IPS DF 4.7 (cell line): Measurements from ENCODE around the gene OXA1L.
"Not testable (repeated sequence)": the region's sequence is repeated elsewhere in the genome, so short reads cannot be mapped to it uniquely, and the experiment has no call there.

Experiments used
- DNase-seq: peaks from one replicate; pipeline ENCODE4 v3.0.0-alpha.2; 2013; ENCODE audit warnings: low spot score; ENCODE audit errors: extremely low read depth

OXA1L gene

DNA sequence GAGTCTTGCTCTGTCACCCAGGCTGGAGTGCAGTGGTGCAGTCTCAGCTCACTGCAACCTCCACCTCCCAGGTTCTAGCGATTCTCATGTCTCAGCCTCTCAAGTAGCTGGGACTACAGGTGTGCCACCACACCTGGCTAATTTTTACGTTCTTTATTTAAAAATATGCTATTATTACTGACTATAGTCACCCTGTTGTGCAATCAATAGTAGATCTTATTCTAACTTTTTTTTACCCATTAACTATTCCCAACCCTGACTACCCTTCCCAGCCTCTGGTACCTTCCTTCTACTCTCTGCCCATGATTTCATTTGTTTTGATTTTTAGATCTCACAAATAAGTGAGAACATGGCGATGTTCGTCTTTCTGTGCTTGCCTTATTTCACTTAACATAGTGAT lies 2.5 kb downstream of the OXA1L start:
- no peak for DNase-seq

DNA sequence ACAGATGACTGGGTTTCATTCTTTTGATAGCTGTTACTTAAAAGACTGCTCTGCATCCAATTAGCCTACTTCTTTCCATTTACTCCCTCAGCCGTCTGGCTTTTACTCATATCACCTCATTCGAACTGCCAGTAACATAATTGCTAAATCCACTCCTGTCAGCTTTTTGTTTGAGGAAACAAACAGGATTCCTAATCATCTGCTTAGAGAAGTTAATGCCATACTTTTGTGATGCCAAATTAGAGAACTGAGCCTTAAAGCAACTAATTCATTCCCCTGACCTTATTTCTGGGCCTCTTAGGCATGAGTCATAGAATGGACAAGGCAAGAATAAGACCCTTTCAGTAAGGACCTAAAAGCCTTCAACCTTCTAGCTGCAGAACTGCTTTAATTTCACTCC lies 2.9 kb downstream of the OXA1L start:
- DNase-seq: no peak

DNA sequence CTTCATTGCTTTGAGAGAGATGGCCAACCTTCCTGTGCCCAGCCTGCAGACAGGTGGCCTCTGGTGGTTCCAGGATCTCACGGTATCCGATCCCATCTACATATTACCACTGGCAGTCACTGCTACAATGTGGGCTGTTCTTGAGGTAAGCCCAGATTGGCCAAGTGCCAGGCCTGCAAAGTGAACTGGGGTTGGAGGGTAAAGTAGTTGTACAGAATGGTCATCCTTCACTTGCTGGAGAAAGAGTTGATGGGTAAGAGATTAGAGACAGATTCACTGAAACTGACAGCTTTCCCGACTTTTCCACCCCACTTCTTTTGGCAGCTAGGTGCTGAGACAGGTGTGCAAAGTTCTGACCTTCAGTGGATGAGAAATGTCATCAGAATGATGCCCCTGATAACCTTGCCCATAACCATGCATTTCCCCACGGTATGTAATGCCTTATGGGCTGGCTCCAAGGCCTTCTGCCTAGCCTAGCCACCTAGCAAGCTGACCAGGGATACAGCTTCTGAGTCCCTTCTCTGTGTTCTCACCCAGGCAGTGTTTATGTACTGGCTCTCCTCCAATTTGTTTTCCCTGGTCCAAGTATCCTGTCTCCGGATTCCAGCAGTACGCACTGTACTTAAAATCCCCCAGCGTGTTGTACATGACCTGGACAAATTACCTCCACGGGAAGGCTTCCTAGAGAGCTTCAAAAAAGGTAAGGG lies 4.1 kb downstream of the OXA1L start:
- DNase-seq: no peak

DNA sequence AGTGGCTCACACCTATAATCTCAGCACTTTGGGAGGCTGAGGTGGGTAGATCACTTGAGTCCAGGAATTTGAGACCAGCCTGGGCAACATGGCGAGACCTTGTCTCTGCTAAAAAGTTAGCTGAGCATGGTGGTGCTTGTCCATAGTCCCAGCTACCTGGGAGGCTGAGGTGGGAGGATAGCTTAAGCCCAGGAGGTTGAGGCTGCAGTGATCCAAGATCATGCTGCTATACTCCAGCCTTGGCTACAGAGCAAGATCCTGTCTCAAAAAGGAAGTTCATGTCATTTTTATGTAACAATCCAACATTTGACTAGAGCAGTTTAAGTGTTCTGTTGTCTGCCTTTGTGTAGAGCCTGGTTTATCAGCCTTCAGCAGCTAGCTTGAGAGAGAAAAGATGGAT lies 6.2 kb downstream of the OXA1L start:
- no peak for DNase-seq

DNA sequence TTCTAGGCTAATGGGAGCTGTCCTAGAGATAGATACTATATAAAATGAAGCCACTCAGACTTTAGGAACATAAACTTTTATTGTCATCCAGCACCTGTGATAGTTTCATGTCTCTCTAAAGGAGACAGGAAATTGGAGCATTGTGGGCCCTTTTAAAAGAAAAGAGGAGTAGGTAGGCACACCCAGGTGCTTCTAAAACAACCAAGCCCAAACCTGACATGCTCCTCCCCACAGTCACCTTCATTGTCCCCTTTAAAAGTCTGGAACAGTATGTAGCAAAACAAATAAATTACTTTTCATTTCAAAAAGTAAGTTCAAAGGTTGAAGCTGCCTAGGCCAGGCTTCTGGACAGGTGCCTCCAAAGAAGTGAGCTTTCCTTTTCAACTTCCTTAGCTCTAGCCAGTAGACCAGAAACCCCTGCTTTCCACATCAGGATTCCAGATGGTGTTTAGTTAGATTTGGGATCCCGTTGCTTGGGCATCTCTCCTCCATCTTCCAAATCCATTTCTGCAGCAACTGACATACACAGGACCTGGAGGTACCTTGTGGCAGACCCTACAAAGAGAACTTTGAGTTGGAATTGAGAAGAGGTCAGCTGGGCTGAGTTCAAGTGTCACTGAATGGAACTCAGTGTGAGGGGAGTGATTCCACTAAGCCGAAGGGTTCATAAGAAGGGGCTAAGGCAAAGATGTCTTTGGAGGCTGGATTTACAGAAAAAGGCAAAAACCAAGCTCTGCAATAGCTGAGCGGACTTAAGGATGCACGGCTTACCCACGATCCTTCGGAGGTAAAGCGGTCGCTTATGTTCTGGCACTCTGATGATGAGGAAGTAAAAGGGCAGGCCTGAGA lies 6.9 kb downstream of the OXA1L start:
- DNase-seq: no peak

DNA sequence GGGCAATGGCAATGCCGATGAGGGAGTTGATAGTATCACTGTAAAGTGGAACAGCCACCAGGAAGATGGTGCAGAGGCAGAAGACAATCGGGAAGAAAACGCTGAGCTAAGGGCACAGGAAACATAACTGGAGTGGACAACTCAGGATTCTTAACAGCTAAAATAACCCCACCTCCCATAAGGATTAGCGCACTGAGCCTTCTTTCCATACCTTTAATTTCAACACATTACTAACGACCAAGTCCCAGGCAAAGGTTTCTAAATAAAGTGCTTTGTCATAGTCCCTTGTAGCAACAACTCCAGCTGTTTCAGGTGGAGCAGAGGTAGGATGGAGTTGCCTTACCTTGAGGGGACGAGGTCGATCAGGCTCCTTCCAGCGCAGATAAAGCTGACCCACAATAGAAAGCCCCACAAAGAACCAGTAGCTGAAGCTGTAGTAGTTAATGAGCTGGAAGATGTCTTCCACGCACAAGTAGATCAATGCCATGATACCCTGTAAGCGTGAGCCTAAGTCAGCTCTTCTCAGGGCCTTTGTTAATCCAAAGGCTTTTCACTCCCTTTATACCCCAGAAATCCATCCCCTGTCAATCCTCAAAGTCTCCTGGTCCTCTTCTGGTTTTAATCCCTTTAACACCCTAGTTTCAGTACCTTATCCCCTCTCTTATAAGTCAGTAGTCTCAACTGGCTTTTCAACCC lies 7.7 kb downstream of the OXA1L start:
- DNase-seq: no peak

DNA sequence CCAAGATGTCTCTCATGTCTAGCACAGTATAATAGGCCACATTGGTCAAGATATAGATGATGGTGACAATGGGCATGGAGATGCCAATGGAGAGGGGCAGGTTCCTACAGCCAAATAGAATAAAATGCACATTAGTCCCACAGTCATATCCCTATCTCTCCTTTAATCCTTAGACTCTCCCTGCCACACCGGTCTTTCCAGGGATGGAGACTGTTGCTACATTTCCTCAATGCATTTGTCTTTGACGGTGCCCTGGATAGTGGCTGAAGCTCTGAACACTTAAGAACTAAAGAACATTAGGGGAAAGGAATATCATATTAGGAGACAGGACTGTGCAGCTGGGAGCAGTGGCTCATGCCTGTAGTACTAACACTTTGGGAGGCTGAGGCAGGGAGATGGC lies 9.7 kb downstream of the OXA1L start:
- no peak for DNase-seq

DNA sequence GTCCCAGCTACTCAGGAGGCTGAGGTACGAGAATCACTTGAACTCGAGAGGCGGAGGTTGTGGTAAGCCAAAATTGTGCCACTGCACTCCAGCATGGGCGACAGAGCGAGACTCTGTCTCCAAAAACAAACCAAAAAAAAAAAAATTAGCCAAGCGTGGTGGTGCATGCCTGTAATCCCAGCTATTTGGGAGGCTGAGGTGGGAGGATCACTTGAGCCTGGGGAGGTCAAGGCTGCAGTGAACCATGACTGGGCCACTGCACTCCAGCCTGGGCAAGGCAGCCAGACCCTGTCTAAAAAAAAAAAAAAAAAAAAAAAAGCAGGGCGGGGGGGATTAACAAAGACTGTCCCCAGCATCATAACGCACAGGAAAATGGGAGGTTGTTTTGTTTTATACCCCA lies 10.4 kb downstream of the OXA1L start:
- not testable (repeated sequence) for DNase-seq

DNA sequence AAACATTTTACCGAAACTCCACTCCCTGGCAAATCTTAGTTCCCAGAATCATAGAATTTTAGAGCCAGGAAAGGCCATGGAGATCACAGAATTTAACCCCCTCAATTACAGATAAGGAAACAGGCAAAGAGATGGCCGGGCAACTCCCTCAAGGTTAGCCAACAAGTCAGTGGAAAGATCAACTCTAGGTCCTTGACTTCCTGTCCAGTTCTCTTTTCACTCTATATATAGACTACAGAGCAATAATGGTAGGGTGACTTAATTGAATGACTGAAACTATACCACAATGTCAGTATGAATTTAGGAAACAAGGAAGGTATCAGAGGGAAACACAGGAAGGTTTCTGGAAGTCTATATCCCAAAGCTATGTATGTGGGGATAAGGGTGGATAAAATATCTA lies 11.6 kb downstream of the OXA1L start:
- no peak for DNase-seq

DNA sequence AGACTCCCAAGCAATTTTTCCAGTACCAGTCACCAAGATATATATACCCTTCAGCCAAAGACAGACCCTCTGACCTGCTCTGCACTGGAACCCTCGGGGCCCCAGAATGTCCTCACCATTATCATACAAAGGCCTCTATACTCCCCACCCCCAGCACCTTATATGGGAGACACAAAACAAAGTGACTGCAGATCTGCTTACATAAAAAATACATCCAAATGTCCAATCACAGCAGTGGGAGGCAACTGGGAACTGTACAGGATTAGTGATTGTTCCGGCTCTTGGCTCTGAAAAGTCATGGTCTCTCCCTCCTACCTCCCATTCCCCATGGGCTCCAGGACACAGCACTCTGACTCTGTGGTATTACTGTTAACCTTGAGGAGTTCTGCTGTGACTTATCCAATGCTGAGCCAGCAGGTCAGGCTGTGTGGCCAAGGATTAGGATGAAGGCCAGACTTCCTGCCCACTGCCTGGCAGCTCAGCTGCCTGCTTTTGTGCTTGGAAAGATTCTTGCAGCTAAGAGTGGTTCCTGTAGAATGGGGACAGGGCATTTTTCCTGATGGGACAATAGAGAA lies 13.7 kb downstream of the OXA1L start:
- no peak for DNase-seq

DNA sequence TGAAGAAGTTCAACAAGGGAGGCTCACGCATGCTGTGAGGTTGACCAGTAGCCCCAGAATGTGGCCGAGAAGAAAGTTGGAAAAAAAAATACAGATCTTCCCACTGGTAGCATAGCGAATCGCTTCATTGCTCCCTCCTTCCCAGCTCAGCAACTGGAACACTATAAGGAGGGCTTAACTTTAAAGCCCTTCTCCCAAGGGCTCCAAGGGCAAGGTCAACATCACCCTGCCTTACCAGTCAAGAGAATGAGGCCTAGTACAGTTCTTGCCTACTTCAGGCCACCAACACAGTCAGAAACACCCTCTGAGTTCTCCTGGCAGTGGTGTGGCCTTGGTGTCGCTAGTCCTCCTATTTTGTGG lies 14.4 kb downstream of the OXA1L start:
- no peak for DNase-seq

DNA sequence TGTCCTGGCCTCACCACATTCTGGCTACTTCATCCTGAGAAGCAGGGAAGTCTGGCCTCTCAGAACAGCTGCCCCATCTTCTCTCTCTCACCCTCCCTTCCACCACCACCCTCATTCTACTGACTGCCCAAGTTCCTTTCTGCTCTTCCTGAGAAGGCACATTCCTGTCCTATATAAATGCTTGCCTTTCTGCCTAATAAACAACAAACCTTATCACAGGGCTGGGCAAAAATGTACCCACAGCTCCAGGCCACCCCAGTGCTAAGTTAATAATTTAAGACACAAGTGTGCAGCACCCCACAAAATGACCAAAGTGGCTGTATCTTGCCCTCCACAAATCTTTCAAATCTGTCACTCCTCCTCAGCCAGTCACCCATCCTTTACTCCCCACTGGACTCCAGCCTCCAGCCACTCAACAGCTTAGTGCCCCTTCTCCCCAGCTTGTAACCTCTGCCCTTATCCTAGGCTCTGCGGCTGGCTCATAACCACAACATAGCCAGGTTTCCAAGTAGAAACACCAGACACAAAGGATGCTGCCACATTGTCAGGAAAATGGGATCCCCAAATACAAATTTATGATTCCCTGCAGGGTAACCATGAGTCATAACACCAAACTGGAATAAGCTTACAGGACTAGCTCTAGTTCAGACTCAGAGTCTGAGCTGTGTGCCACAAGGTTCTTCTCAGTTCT lies 15.0 kb downstream of the OXA1L start:
- no peak for DNase-seq

DNA sequence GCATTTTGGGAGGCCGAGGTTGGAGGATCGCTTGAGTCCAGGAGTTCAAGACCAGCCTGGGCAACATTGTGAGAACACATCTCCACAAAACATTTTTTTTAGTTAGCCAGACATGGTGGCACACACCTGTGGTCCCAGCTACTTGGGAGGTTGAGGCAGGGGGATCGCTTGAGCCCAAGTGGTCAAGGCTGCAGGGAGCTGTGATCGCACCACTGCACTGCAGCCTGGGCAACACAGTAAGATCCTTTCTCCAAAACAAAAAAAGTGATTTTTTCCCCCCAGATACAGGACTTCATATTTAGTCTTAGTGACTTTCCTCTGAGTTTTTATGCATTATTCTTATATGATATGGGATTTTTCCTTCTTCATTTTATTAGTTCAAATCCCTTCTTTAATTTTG lies 20.2 kb downstream of the OXA1L start:
- DNase-seq: no peak

DNA sequence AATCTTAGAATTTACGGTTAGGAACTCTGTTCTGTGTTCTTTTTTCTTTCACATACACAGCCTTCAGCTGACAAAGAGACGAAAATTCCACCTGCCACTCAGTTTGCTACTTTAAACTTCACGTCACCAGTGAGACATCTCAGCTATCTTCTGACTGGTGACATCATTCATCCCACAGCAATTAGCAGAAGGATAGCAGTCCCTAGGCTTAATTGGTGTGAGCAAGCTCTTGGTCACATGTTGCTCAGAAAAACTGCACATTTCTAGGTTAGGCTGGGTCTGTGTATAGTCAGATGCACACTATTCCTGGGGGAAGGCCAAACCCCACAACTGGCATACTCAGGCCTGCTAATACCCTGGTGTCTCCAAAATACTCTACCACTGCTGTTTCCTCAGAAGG lies 24.8 kb downstream of the OXA1L start:
- no peak for DNase-seq

DNA sequence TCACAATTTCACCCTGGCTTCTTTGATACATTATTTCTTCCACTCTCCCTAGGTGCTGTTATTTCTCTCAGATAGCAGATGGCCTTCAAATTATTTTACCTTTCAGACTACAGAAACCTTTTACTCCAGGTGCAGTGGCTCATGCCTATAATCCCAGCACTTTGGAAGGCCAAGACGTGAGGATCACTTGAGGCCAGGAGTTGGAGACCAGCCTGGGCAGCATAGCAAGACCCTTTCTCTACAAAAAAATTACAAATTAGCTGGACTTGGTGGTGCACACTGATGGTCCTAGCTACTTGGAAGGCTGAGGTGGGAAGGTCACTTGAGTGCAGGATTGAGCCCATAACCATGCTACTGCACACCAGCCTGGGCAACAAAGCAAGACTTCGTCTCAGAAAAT lies 25.7 kb downstream of the OXA1L start:
- no peak for DNase-seq

DNA sequence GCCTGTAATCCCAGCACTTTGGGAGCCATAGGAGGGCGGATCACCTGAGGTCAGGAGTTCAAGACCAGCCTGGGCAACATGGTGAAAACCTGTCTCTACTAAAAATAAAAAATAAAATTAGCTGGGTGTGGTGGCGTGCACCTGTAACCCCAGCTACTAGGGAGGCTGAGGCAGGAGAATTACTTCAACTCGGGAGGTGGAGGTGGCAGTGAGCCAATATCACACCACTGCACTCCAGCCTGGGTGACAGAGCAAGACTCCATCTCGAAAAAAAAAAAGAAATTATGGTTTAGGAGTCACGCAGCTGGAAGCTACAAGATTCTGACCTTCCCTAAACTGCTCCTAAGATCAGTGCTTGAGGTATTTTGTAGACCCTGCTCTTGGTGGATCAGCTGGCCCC lies 27.1 kb downstream of the OXA1L start:
- not testable (repeated sequence) for DNase-seq

DNA sequence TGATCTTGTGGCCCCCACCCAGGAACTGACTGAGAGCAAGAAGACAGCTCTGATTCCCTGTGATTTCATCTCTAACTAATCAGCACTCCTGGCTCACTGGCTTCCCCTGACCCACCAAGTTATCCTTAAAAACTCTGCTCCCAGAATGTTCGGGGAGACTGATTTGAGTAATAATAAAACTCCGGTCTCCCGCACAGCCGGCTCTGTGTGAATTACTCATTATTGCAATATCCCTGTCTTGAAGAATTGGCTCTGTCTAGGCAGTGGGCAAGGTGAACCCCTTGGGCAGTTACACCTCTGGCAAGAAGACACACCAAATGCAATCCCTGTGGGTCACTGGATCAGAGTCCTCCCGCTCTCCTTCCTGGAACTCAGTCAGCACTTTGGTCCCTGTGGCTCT lies 27.5 kb downstream of the OXA1L start:
- DNase-seq: no peak

DNA sequence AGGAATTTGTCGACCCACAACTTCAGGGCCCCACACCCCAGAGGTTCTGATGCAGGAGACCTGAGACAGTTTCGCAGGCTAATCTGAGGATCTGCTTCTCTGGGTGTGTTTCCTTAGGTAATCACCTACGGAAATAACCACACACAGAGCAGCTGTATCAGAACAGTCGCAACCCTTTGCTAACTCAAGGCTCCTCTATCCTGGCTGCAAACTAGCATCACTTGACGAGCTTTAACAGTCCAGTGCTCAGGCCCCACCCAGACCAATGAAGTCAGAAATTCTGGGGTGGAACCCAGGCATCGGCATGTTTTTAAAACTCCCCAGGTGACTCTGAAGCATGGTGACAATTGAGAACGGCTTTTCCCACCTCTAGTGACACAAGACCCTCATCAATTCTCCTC lies 28.1 kb downstream of the OXA1L start:
- DNase-seq: no peak

DNA sequence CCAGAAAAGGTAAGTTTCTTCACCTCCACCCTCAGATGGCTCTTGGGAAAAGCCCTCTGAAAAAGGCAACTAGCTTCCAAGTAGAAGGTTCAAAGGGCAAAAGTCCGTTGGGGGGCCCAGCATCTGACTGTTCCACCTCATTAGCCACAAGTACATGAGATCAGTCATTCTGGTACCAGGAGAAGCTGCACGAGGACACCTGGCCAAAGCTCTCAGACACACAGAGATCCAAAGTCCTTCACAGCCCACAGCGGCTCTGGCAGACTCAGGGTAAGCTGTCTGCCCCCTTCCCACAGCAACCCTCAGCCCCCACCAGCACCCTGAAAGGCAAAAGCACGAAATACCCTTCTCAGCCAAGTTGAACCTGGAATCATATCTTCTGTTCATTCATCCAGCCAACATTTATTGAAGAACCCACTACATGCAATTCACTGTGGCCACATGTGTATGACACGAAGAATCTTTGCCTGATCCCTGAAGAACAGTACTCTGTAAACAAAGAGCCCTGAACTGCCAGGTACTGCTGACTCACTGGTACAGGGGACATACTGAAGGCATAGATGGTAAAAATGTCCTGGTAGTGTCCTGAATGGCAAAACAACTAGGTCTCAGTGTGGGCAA lies 29.7 kb downstream of the OXA1L start:
- DNase-seq: no peak

DNA sequence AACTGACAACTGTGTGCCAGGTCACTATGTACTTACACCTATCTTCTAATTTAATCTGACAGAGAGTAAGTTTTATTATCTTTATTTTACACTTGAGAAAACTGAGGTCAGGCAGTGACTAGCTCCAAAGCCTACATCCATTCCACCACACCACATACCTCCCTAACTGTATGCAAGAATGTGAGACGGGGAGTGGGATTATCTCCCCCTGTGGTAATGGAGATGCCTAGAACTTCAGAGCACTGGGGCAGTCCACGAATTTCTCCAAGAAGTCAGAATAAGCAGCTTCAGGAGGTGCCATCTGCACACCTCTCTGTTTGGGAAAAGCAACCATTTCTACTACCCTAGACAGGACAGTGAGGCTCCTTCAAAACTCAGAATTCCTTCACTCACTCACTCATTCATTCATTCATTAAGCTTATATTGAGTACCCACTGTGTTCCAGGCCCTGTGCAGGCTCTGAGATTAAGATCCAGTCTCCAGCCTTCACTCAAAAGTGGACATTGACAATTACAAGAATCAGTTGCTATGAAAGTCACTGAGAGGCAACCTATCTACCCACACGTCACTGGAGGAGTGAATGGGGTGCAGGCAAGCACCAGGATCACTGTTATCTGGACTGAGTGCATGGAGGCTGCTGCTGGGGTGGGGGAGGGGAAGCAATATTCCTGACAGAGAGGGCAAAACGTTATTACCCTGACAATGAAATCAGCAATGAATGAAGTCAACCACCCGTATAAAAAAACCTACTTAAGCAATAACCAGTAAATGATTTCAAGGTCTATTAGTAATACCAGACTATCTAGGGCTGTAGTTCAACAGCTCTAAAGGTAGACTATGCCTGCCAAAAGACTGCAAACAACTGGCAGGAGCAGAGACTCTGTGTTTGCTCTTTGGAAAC lies 30.8 kb downstream of the OXA1L start:
- no peak for DNase-seq
